ENCODE data around the gene UNC13A. TPM values are rescaled to one million over a fixed set of nuclear protein-coding genes. Genes with fewer than 3 reads are reported as not detected.

The UNC13A gene
- total RNA-seq, 1 experiment from 2014 or later, result 41.1 TPM

GRCh38 chr19:17565611-17566010, 122.5 kb downstream of the UNC13A start:
- ChIA-PET CTCF (interaction anchor here (1.1 kb wide), 1 partner anchor 69 kb away, joined by 4 read pairs; no protein-coding TSS in a partner anchor), POLR2A (no interaction called here)
- ATAC-seq (no peak), DNase-seq (ENCODE audit: low spot score) (no peak)
- H3K4me3 Mint-ChIP-seq, result no peak overlapping the region
- no peaks in the 10 kb centered on the region for H3K4me1 Mint-ChIP-seq
- H3K27ac Mint-ChIP-seq, result no peak overlapping the region
- TF ChIP-seq FOXP1 (CRISPR knock-in tag; IDR thresholded peaks at IDR 0.05; ENCODE audit: borderline replicate concordance), result no peak
- TF ChIP-seq HMGXB4 (CRISPR knock-in tag; IDR thresholded peaks at IDR 0.05), result no peak
- TF ChIP-seq CDX4 (CRISPR knock-in tag; IDR thresholded peaks at IDR 0.05; ENCODE audit: borderline replicate concordance), result no peak
- no peak for TF ChIP-seq FOXK1 (CRISPR knock-in tag; IDR thresholded peaks at IDR 0.05)
- TF ChIP-seq KAT7 (CRISPR knock-in tag; IDR thresholded peaks at IDR 0.05; ENCODE audit: borderline replicate concordance), result no peak
- TF ChIP-seq ARID4B (CRISPR knock-in tag; IDR thresholded peaks at IDR 0.05; ENCODE audit: borderline replicate concordance), result no peak
- TF ChIP-seq STAT6 (CRISPR knock-in tag; conservative IDR thresholded peaks at IDR 0.05; ENCODE audit: low read depth), result no peak
- H3K27me3 Mint-ChIP-seq (ENCODE audit: low read depth), result no peaks in the 10 kb centered on the region
- no peaks in the 10 kb centered on the region for H3K9me3 Mint-ChIP-seq
- H3K36me3 Mint-ChIP-seq, result peaks cover 25% of the 10 kb centered on the region

GRCh38 chr19:17564781-17565180, 123.4 kb downstream of the UNC13A start:
- DNase-seq (ENCODE audit: low spot score), result no peak
- POLR2A ChIA-PET, result no interaction called here
- Mint-ChIP-seq H3K4me1 (no peaks in the 10 kb centered on the region), H3K9me3 (no peaks in the 10 kb centered on the region), H3K27ac (no peak overlapping the region; the same call in 1 of the 2 replicates), H3K27me3 (ENCODE audit: low read depth) (no peaks in the 10 kb centered on the region), H3K36me3 (peaks cover 31% of the 10 kb centered on the region), H3K4me3 (no peak overlapping the region)
- CTCF ChIA-PET, result no interaction called here
- ATAC-seq, result no peak
- TF ChIP-seq ELF4 (CRISPR knock-in tag; IDR thresholded peaks at IDR 0.05; ENCODE audit: low read depth) (no peak), TEAD1 (CRISPR knock-in tag; IDR thresholded peaks at IDR 0.05) (no peak), FOXP1 (CRISPR knock-in tag; IDR thresholded peaks at IDR 0.05; ENCODE audit: borderline replicate concordance) (no peak), CDX4 (CRISPR knock-in tag; IDR thresholded peaks at IDR 0.05; ENCODE audit: borderline replicate concordance) (0 out of 2 replicates have a peak, but pooled peaks have one; percentile 25), SOX15 (CRISPR knock-in tag; IDR thresholded peaks at IDR 0.05) (no peak), STAT6 (CRISPR knock-in tag; conservative IDR thresholded peaks at IDR 0.05; ENCODE audit: low read depth) (no peak), GTF2I (CRISPR knock-in tag; conservative IDR thresholded peaks at IDR 0.05) (no peak), USF1 (CRISPR knock-in tag; IDR thresholded peaks at IDR 0.05) (no peak)

Measured in WTC11 (cell line).